GM23338 (cell line): ENCODE data around the gene BTBD9. TPM values are rescaled to one million over a fixed set of nuclear protein-coding genes. Genes with fewer than 3 reads are reported as not detected.

Experiments used
- ATAC-seq: fragments of 200-7000 bp; cut with Tn5 transposase; 3 replicates; pipeline ENCODE4 v1.9.1; 2020
- DNase-seq: peaks from one replicate; pipeline ENCODE4 v3.0.0-alpha.2; 2015; ENCODE audit warnings: low spot score
- H2AFZ ChIP-seq: fragments of 200-600 bp; sonication (generic); 2 replicates; pipeline ENCODE4 v1.8.0; 2016; ENCODE audit warnings: antibody characterized with exemption, mild to moderate bottlenecking, moderate library complexity
- H3F3A ChIP-seq: fragments of 200-600 bp; sonication (generic); replicated peaks from 2 replicates; pipeline ENCODE4 v1.8.0; 2017; ENCODE audit warnings: antibody characterized with exemption, mixed run types, low read depth
- H3K27ac ChIP-seq: fragments of 200-600 bp; sonication (generic); 2 replicates; pipeline ENCODE4 v1.6.1; 2016; ENCODE audit warnings: low read depth
- H3K27me3 ChIP-seq: fragments of 200-600 bp; sonication (generic); 2 replicates; pipeline ENCODE4 v1.8.0; 2016; ENCODE audit warnings: mild to moderate bottlenecking, mixed run types, moderate library complexity; ENCODE audit not compliant: insufficient read depth
- H3K36me3 ChIP-seq: fragments of 200-600 bp; sonication (generic); 2 replicates; pipeline ENCODE4 v1.8.0; 2016; ENCODE audit warnings: mild to moderate bottlenecking; ENCODE audit not compliant: insufficient read depth
- H3K4me1 ChIP-seq: fragments of 200-600 bp; sonication (generic); 2 replicates; pipeline ENCODE4 v1.8.0; 2016; ENCODE audit warnings: mild to moderate bottlenecking, moderate library complexity; ENCODE audit not compliant: insufficient read depth
- H3K4me2 ChIP-seq: fragments of 200-600 bp; sonication (generic); 2 replicates; pipeline ENCODE4 v1.7.1; 2017; ENCODE audit warnings: mixed run types
- H3K4me3 ChIP-seq: fragments of 200-600 bp; sonication (generic); 2 replicates; pipeline ENCODE4 v1.6.1; 2016; ENCODE audit warnings: mixed run types
- H3K79me2 ChIP-seq: fragments of 200-600 bp; sonication (generic); replicated peaks from 2 replicates; pipeline ENCODE4 v1.8.0; 2017; ENCODE audit warnings: mild to moderate bottlenecking; ENCODE audit not compliant: insufficient read depth
- H3K9me2 ChIP-seq: fragments of 200-600 bp; sonication (generic); 2 replicates; pipeline ENCODE4 v1.8.0; 2017; ENCODE audit not compliant: insufficient read depth
- H4K20me1 ChIP-seq: fragments of 200-600 bp; sonication (generic); replicated peaks from 2 replicates; pipeline ENCODE4 v1.8.0; 2017; ENCODE audit warnings: mild to moderate bottlenecking; ENCODE audit not compliant: insufficient read depth
- H3K27ac Mint-ChIP-seq: 2 replicates; pipeline ENCODE4 v1.8.0; 2020; ENCODE audit warnings: inconsistent platforms, mild to moderate bottlenecking, moderate library complexity, mixed read lengths
- H3K27me3 Mint-ChIP-seq: 3 replicates; pipeline ENCODE4 v1.8.0; 2022; ENCODE audit warnings: low read depth, mild to moderate bottlenecking, moderate library complexity, mixed read lengths, inconsistent platforms; ENCODE audit not compliant: insufficient read depth, poor library complexity
- H3K36me3 Mint-ChIP-seq: 3 replicates; pipeline ENCODE4 v1.8.0; 2021; ENCODE audit warnings: low read depth, mild to moderate bottlenecking, inconsistent platforms, moderate library complexity, mixed read lengths
- H3K4me1 Mint-ChIP-seq: 3 replicates; pipeline ENCODE4 v1.8.0; 2020; ENCODE audit warnings: mild to moderate bottlenecking, inconsistent platforms, mixed read lengths
- H3K4me3 Mint-ChIP-seq: 3 replicates; pipeline ENCODE4 v1.8.0; 2021; ENCODE audit warnings: moderate library complexity, mild to moderate bottlenecking, inconsistent platforms, mixed read lengths
- H3K9me3 Mint-ChIP-seq: 3 replicates; pipeline ENCODE4 v1.8.0; 2020; ENCODE audit warnings: moderate library complexity, mild to moderate bottlenecking, inconsistent platforms, mixed read lengths
- CREB1 ChIP-seq: fragments of 250-450 bp; sonication (Bioruptor Pico); IDR thresholded peaks from 2 replicates; pipeline ENCODE4 v1.5.0; 2020; ENCODE audit warnings: low read depth, mild to moderate bottlenecking, moderate library complexity
- CTCF ChIP-seq, 2 experiments: fragments of 200-600 bp in 1 of 2; sonication (generic) in 1 of 2; conservative IDR thresholded peaks; 2 replicates each; pipeline versions ENCODE4 v1.5.1 to v1.6.1; 2016 to 2017; ENCODE audit warnings: antibody characterized with exemption in 2 of 2, low read depth in 2 of 2, mild to moderate bottlenecking in 2 of 2, moderate library complexity in 1 of 2
- ETS1 ChIP-seq: IDR thresholded peaks from 2 replicates; pipeline ENCODE4 v1.6.1; 2016; ENCODE audit warnings: antibody characterized with exemption
- EZH2 ChIP-seq: fragments of 200-600 bp; sonication (generic); IDR thresholded peaks from one replicate; pipeline ENCODE4 v1.8.0; 2017; ENCODE audit warnings: antibody characterized with exemption, mild to moderate bottlenecking, low read depth; ENCODE audit not compliant: unreplicated experiment
- EZH2phosphoT487 ChIP-seq: fragments of 200-600 bp; sonication (generic); IDR thresholded peaks from one replicate; pipeline ENCODE4 v1.8.1; 2018; ENCODE audit warnings: antibody characterized with exemption; ENCODE audit not compliant: unreplicated experiment
- JUNB ChIP-seq: IDR thresholded peaks from one replicate; pipeline ENCODE4 v1.6.1; 2016; ENCODE audit warnings: antibody characterized with exemption; ENCODE audit not compliant: unreplicated experiment
- NANOG ChIP-seq: IDR thresholded peaks from 2 replicates; pipeline ENCODE4 v1.6.1; 2016; ENCODE audit warnings: antibody characterized with exemption, borderline replicate concordance
- POLR2AphosphoS5 ChIP-seq: IDR thresholded peaks from 2 replicates; pipeline ENCODE4 v1.6.1; 2016; ENCODE audit warnings: antibody characterized with exemption, low read depth
- REST ChIP-seq: IDR thresholded peaks from one replicate; pipeline ENCODE4 v1.6.1; 2018; ENCODE audit warnings: antibody characterized with exemption; ENCODE audit not compliant: unreplicated experiment
- STAT1 ChIP-seq: IDR thresholded peaks from one replicate; pipeline ENCODE4 v1.6.1; 2016; ENCODE audit warnings: antibody characterized with exemption; ENCODE audit not compliant: unreplicated experiment
- ZNF114 ChIP-seq: fragments of 250-450 bp; sonication (Bioruptor Pico); IDR thresholded peaks from 2 replicates; pipeline ENCODE4 v1.5.0; 2020; ENCODE audit warnings: mild to moderate bottlenecking, moderate library complexity
- ZNF331 ChIP-seq: fragments of 250-450 bp; sonication (Bioruptor Pico); IDR thresholded peaks from 2 replicates; pipeline ENCODE4 v1.5.0; 2020; ENCODE audit warnings: low read depth, mild to moderate bottlenecking, moderate library complexity
- ZNF462 ChIP-seq: fragments of 250-450 bp; sonication (Bioruptor Pico); IDR thresholded peaks from 2 replicates; pipeline ENCODE4 v1.5.0; 2020; ENCODE audit warnings: mild to moderate bottlenecking, moderate library complexity
- polyA plus RNA-seq: library from polyadenylated mRNA; unstranded; fragments of >200 nt; fragmentation: Nextera tagmentation; extraction: Ambion mirVana; gene quantifications from 2 replicates; pipeline ENCODE4 v1.2.1, GENCODE V29; 2016
- total RNA-seq: library from RNA; depleted of rRNA; stranded (reverse); fragments of >200 nt; shearing (Covaris generic); gene quantifications from 2 replicates; pipeline ENCODE4 v1.2.3, GENCODE V29; 2014

BTBD9 gene
- total and polyA plus RNA-seq, 2 experiments from 2014 or later: 4.2 to 5.3 TPM

GRCh38 chr6:38149531-38149930, 490.2 kb downstream of the BTBD9 start:
- ATAC-seq: no peak
- Mint-ChIP-seq H3K4me1 (peaks cover 46% of the 10 kb centered on the region), H3K27me3 (peaks cover 5% of the 10 kb centered on the region), H3K4me3 (no peak overlapping the region), H3K9me3 (no peaks in the 10 kb centered on the region), H3K27ac (no peak overlapping the region; the same call in 1 of the 2 replicates), H3K36me3 (no peaks in the 10 kb centered on the region)
- Histone ChIP-seq H3K36me3 (no peaks in the 10 kb centered on the region), H3K27me3 (no peaks in the 10 kb centered on the region), H3K4me2 (no peak overlapping the region), H3K9me2 (no peaks in the 10 kb centered on the region), H3F3A (no peaks in the 10 kb centered on the region), H4K20me1 (0 out of 2 replicates have a peak, but pooled peaks cover 3% of the 10 kb centered on the region), H3K79me2 (peaks cover 10% of the 10 kb centered on the region; the same call in 1 of the 2 replicates), H3K4me3 (no peak overlapping the region), H3K27ac (no peak overlapping the region), H3K4me1 (peaks cover 20% of the 10 kb centered on the region), H2AFZ (no peak overlapping the region)
- no peak for DNase-seq
- TF ChIP-seq NANOG: no peak
- TF ChIP-seq REST: no peak
- TF ChIP-seq ETS1: no peak
- no peak for TF ChIP-seq ZNF331 (CRISPR knock-in tag)
- TF ChIP-seq STAT1: no peak
- TF ChIP-seq EZH2phosphoT487: no peak
- TF ChIP-seq CREB1 (CRISPR knock-in tag): no peak
- TF ChIP-seq CTCF (conservative IDR thresholded peaks at IDR 0.05; ENCODE audit: low read depth in 2 of 2): no peak
- no peak for TF ChIP-seq JUNB
- TF ChIP-seq ZNF114 (CRISPR knock-in tag): no peak
- TF ChIP-seq ZNF462: no peak
- no peak for TF ChIP-seq POLR2AphosphoS5
- TF ChIP-seq EZH2: no peak
